ENCODE measurements around the gene PRPF40A. TPM values are rescaled to one million over a fixed set of nuclear protein-coding genes. Genes with fewer than 3 reads are reported as not detected.

PRPF40A gene
- total and polyA plus RNA-seq, 8 donors = 11.3 to 185 (median 71.7) TPM

- H3K9me3 ChIP-seq = no peaks in the 10 kb centered on the region
- intact Hi-C loops (cut with DNase I; ENCODE audit: low total_unique reads) = no loop called here
- H3K27me3 ChIP-seq = no peaks in the 10 kb centered on the region
- DNase-seq = peak; percentile 93 to 98
- H3K36me3 ChIP-seq = peaks cover 0 to 26% (median 14%) of the 10 kb centered on the region in 4 donors
- peaks cover 30 to 66% (median 42%) of the 10 kb centered on the region in 4 donors for H3K4me1 ChIP-seq
- peak within 1 kb of the TSS; percentile 74 to 95 (median 92) for H3K4me3 ChIP-seq
- 0% methylated on average over 27 to 87 of the region's 87 CpGs for WGBS, 5 donors
- peak within 1 kb of the TSS; percentile 97 to 98 (median 98) for H3K27ac ChIP-seq
- TF ChIP-seq CTCF (IDR thresholded peaks at IDR 0.05) (peak in 1 of 7 experiments; percentile 16), EP300 (IDR thresholded peaks at IDR 0.05) (no peak), POLR2A (IDR thresholded peaks at IDR 0.05) (peak in 2 of 4 donors; percentile 18 to 63), POLR2AphosphoS5 (IDR thresholded peaks at IDR 0.05) (peak in 2 of 3 donors; percentile 79 to 80)
Measured at GRCh38 chr2:152718076-152718908, 1.0 kb upstream of the PRPF40A start, which contains the start of gene ARL6IP6. TSS of gene ARL6IP6 (plus strand) at chr2:152718620. CDS start at chr2:152718625, 5 bp downstream.

- Histone ChIP-seq H3K9me3 (no peaks in the 10 kb centered on the region), H3K27me3 (no peaks in the 10 kb centered on the region), H3K4me3 (peak overlapping the region; percentile 74 to 95 (median 92)), H3K4me1 (peaks cover 30 to 66% (median 43%) of the 10 kb centered on the region in 4 donors), H3K27ac (peak overlapping the region; percentile 97 to 98 (median 98)), H3K36me3 (peaks cover 2 to 40% (median 23%) of the 10 kb centered on the region in 4 donors)
- no peak for TF ChIP-seq CTCF (IDR thresholded peaks at IDR 0.05)
- TF ChIP-seq POLR2AphosphoS5 (IDR thresholded peaks at IDR 0.05) = no peak
- TF ChIP-seq POLR2A (IDR thresholded peaks at IDR 0.05) = no peak
- no peak for TF ChIP-seq EP300 (IDR thresholded peaks at IDR 0.05)
- peak in 1 of 2 donors; percentile 68 for DNase-seq
- intact Hi-C loops (cut with DNase I; ENCODE audit: low total_unique reads) = no loop called here
- WGBS, 5 donors = 0 to 1% (median 0%) methylated on average over 13 of the region's 13 CpGs
Measured at GRCh38 chr2:152716805-152717227, 445 bp downstream of the PRPF40A start.

GRCh38 chr2:152715854-152716428 is 1.3 kb downstream of the PRPF40A start:
- Histone ChIP-seq H3K4me3 (peak overlapping the region; percentile 74 to 95 (median 92)), H3K4me1 (peaks cover 29 to 62% (median 43%) of the 10 kb centered on the region in 4 donors), H3K9me3 (no peaks in the 10 kb centered on the region), H3K27me3 (no peaks in the 10 kb centered on the region), H3K36me3 (peaks cover 2 to 41% (median 25%) of the 10 kb centered on the region in 4 donors), H3K27ac (no peak overlapping the region)
- intact Hi-C loops (cut with DNase I; ENCODE audit: low total_unique reads) = no loop called here
- no peak for TF ChIP-seq POLR2AphosphoS5 (IDR thresholded peaks at IDR 0.05)
- no peak for TF ChIP-seq CTCF (IDR thresholded peaks at IDR 0.05)
- TF ChIP-seq EP300 (IDR thresholded peaks at IDR 0.05) = no peak
- no peak for TF ChIP-seq POLR2A (IDR thresholded peaks at IDR 0.05)
- 21 to 38% (median 23%) methylated on average over 8 of the region's 8 CpGs for WGBS, 5 donors
- DNase-seq = peak in 1 of 2 donors; percentile 62

- H3K4me3 ChIP-seq = no peak overlapping the region
- WGBS, 5 donors = 58 to 80% (median 73%) methylated on average over 1 of the region's 1 CpG
- DNase-seq = no peak
- TF ChIP-seq POLR2AphosphoS5 (IDR thresholded peaks at IDR 0.05) (no peak), CTCF (IDR thresholded peaks at IDR 0.05) (no peak), EP300 (IDR thresholded peaks at IDR 0.05) (no peak), POLR2A (IDR thresholded peaks at IDR 0.05) (no peak)
- H3K27me3 ChIP-seq = no peaks in the 10 kb centered on the region
- no peaks in the 10 kb centered on the region for H3K9me3 ChIP-seq
- peaks cover 2 to 41% (median 32%) of the 10 kb centered on the region in 4 donors for H3K36me3 ChIP-seq
- intact Hi-C loops (cut with DNase I; ENCODE audit: low total_unique reads) = no loop called here
- no peak overlapping the region for H3K27ac ChIP-seq
- H3K4me1 ChIP-seq = peaks cover 21 to 54% (median 38%) of the 10 kb centered on the region in 4 donors
Measured at GRCh38 chr2:152715112-152715511, 2.1 kb downstream of the PRPF40A start.

All from stomach (tissue), 9 donors.